KOPT-K1 (cell line): ENCODE measurements around the gene ABCA10.

Experiments used
- H3K27ac ChIP-seq: fragments of 200-600 bp; sonication (generic); 2 replicates; pipeline ENCODE4 v1.5.1; 2016; ENCODE audit warnings: antibody characterized with exemption, mild to moderate bottlenecking, low read depth, low read length; ENCODE audit not compliant: poor library complexity, severe bottlenecking
- H3K36me3 ChIP-seq: fragments of 200-600 bp; sonication (generic); 2 replicates; pipeline ENCODE4 v1.5.1; 2017; ENCODE audit warnings: antibody characterized with exemption, mild to moderate bottlenecking, low read length, moderate library complexity; ENCODE audit not compliant: insufficient read depth
- H3K9me3 ChIP-seq: fragments of 200-600 bp; sonication (generic); 2 replicates; pipeline ENCODE4 v1.5.1; 2017; ENCODE audit warnings: antibody characterized with exemption, low read length, mild to moderate bottlenecking; ENCODE audit not compliant: insufficient read depth, poor library complexity, severe bottlenecking

The ABCA10 gene

GRCh38 chr17:69159418-69159817, 69.2 kb downstream of the ABCA10 start:
- Histone ChIP-seq H3K9me3 (no peaks in the 10 kb centered on the region), H3K27ac (no peak overlapping the region), H3K36me3 (no peaks in the 10 kb centered on the region)

GRCh38 chr17:69154267-69154666, 74.4 kb downstream of the ABCA10 start:
- Histone ChIP-seq H3K27ac (no peak overlapping the region), H3K9me3 (no peaks in the 10 kb centered on the region), H3K36me3 (no peaks in the 10 kb centered on the region)

GRCh38 chr17:69150333-69150732, 78.3 kb downstream of the ABCA10 start:
- Histone ChIP-seq H3K36me3 (no peaks in the 10 kb centered on the region), H3K9me3 (no peaks in the 10 kb centered on the region), H3K27ac (no peak overlapping the region)

- no peak overlapping the region for H3K27ac ChIP-seq
- no peaks in the 10 kb centered on the region for H3K9me3 ChIP-seq
- no peaks in the 10 kb centered on the region for H3K36me3 ChIP-seq
Observed at GRCh38 chr17:69147460-69147859, 81.2 kb downstream of the ABCA10 start.

GRCh38 chr17:69144331-69145255, 84.0 kb downstream of the ABCA10 start:
- Histone ChIP-seq H3K9me3 (no peaks in the 10 kb centered on the region), H3K36me3 (no peaks in the 10 kb centered on the region), H3K27ac (no peak overlapping the region)

- Histone ChIP-seq H3K36me3 (no peaks in the 10 kb centered on the region), H3K27ac (no peak overlapping the region), H3K9me3 (no peaks in the 10 kb centered on the region)
Observed at GRCh38 chr17:69143683-69144231, 84.9 kb downstream of the ABCA10 start.

- Histone ChIP-seq H3K36me3 (no peaks in the 10 kb centered on the region), H3K27ac (no peak overlapping the region), H3K9me3 (no peaks in the 10 kb centered on the region)
Observed at GRCh38 chr17:69143151-69143550, 85.5 kb downstream of the ABCA10 start.

- Histone ChIP-seq H3K36me3 (no peaks in the 10 kb centered on the region), H3K9me3 (no peaks in the 10 kb centered on the region), H3K27ac (no peak overlapping the region)
Observed at GRCh38 chr17:69142175-69142802, 86.3 kb downstream of the ABCA10 start.

- Histone ChIP-seq H3K9me3 (no peaks in the 10 kb centered on the region), H3K27ac (no peak within 1 kb of the TSS), H3K36me3 (no peaks in the 10 kb centered on the region)
Observed at GRCh38 chr17:69141431-69142174, 87.0 kb downstream of the ABCA10 start, which contains the start of gene ABCA6. Gene ABCA6, minus strand, starts transcription at chr17:69141895. Its CDS starts 1,192 bp downstream, at chr17:69140703.

- Histone ChIP-seq H3K36me3 (no peaks in the 10 kb centered on the region), H3K27ac (no peak overlapping the region), H3K9me3 (no peaks in the 10 kb centered on the region)
Observed at GRCh38 chr17:69134112-69134511, 94.5 kb downstream of the ABCA10 start.

- H3K36me3 ChIP-seq = no peaks in the 10 kb centered on the region
- no peak overlapping the region for H3K27ac ChIP-seq
- H3K9me3 ChIP-seq = no peaks in the 10 kb centered on the region
Observed at GRCh38 chr17:69130627-69131296, 97.9 kb downstream of the ABCA10 start.

GRCh38 chr17:69123626-69124025, 105.0 kb downstream of the ABCA10 start:
- no peaks in the 10 kb centered on the region for H3K9me3 ChIP-seq
- H3K36me3 ChIP-seq = no peaks in the 10 kb centered on the region
- H3K27ac ChIP-seq = no peak overlapping the region

- Histone ChIP-seq H3K36me3 (no peaks in the 10 kb centered on the region), H3K9me3 (no peaks in the 10 kb centered on the region), H3K27ac (no peak overlapping the region)
Observed at GRCh38 chr17:69122065-69122464, 106.6 kb downstream of the ABCA10 start.
